Stimulated activated CD8-positive, alpha-beta memory T cell treated with anti-CD3 and anti-CD28 coated beads, Interleukin-12 subunit alpha, Interleukin-12 subunit beta, amount 100 ng/mL, for 24 hours (primary cell): ENCODE data around the gene KRCC1.

Experiments
- DNase-seq: peaks from one replicate; pipeline ENCODE4 v3.0.0-alpha.2; 2020; ENCODE audit errors: extremely low read depth

The KRCC1 gene

GRCh38 chr2:88055371-88056128 lies at the start of gene KRCC1:
TSS of gene KRCC1 (minus strand) at chr2:88055783. CDS start at chr2:88028563, 27,220 bp downstream.
- peak; percentile 84 for DNase-seq

- DNase-seq = no peak
These were observed 44.9 kb upstream of the KRCC1 start for GRCh38 chr2:88100489-88100858.

GRCh38 chr2:88099798-88100488 lies 44.4 kb upstream of the KRCC1 start:
- no peak for DNase-seq

- DNase-seq = no peak
These were observed 42.9 kb upstream of the KRCC1 start for GRCh38 chr2:88098558-88098900.

- DNase-seq = no peak
These were observed 42.4 kb upstream of the KRCC1 start for GRCh38 chr2:88097891-88098557.

- no peak for DNase-seq
These were observed 41.6 kb upstream of the KRCC1 start for GRCh38 chr2:88097192-88097591.

- DNase-seq = no peak
These were observed 41.1 kb upstream of the KRCC1 start for GRCh38 chr2:88096708-88097107.

GRCh38 chr2:88095022-88095421 lies 39.4 kb upstream of the KRCC1 start:
- no peak for DNase-seq

- no peak for DNase-seq
These were observed 37.2 kb upstream of the KRCC1 start for GRCh38 chr2:88092773-88093172.

- no peak for DNase-seq
These were observed 36.4 kb upstream of the KRCC1 start for GRCh38 chr2:88091943-88092342.

GRCh38 chr2:88090446-88091283 lies 35.1 kb upstream of the KRCC1 start:
- DNase-seq = no peak

- DNase-seq = no peak
These were observed 33.4 kb upstream of the KRCC1 start for GRCh38 chr2:88088999-88089398.

- DNase-seq = no peak
These were observed 32.2 kb upstream of the KRCC1 start for GRCh38 chr2:88087763-88088162.

GRCh38 chr2:88087073-88087472 lies 31.5 kb upstream of the KRCC1 start:
- no peak for DNase-seq

- DNase-seq = no peak
These were observed 30.8 kb upstream of the KRCC1 start for GRCh38 chr2:88086401-88086800.

GRCh38 chr2:88085602-88086001 lies 30.0 kb upstream of the KRCC1 start:
- DNase-seq = no peak

- DNase-seq = no peak
These were observed 29.5 kb upstream of the KRCC1 start for GRCh38 chr2:88085099-88085498.

GRCh38 chr2:88082781-88083180 lies 27.2 kb upstream of the KRCC1 start:
- DNase-seq = no peak

- DNase-seq = no peak
These were observed 26.5 kb upstream of the KRCC1 start for GRCh38 chr2:88081924-88082608.

- no peak for DNase-seq
These were observed 25.0 kb upstream of the KRCC1 start for GRCh38 chr2:88080545-88080944.

- DNase-seq = no peak
These were observed 23.1 kb upstream of the KRCC1 start for GRCh38 chr2:88078643-88079172.
